K562 (cell line): ENCODE data around the gene MCC. TPM values are rescaled to one million over a fixed set of nuclear protein-coding genes. Genes with fewer than 3 reads are reported as not detected.
A peak's percentile ranks its signal among the peaks of the same experiment; 100 is the strongest.

Experiments
- ATAC-seq: fragments of 200-7000 bp; cut with Tn5 transposase; 3 replicates; pipeline ENCODE4 v1.9.1; 2020; ENCODE audit warnings: moderate library complexity
- BruUV-seq: library from RNA; stranded (reverse); fragments of 400-500 nt; replicated peaks from 2 replicates; lab custom pipeline; 2021; lab: Mats Ljungman, UMichigan
- CTCF ChIA-PET: fragments of 300-600 bp; formaldehyde crosslinking; extraction: SDS; loops from one replicate; lab custom pipeline; 2021; ENCODE audit warnings: low intra/inter-chr PET ratio; lab: Yijun Ruan, JAX
- POLR2A ChIA-PET: fragments of 300-600, 350-650 bp; sonication (Branson Sonifier 250); formaldehyde crosslinking; extraction: SDS; loops from one replicate; lab custom pipeline; 2021; ENCODE audit warnings: antibody characterized with exemption, inconsistent platforms; lab: Yijun Ruan, JAX
- DNase-seq, 4 experiments: peaks; one replicate each; pipeline versions ENCODE4 v3.0.0 to v3.0.0-alpha.2; 2011 to 2018; ENCODE audit warnings: low spot score in 3 of 4, mixed read lengths in 3 of 4; ENCODE audit errors: extremely low read depth in 1 of 4
- FAIRE-seq: peaks from 2 replicates; lab custom pipeline; 2011; peaks lifted over from hg19 to GRCh38; lab: Jason Lieb, UNC
- H2AFZ ChIP-seq: 2 replicates; pipeline ENCODE4 v1.6.0; 2011; ENCODE audit warnings: low read depth, low read length, control low read depth, inconsistent platforms
- H3K27ac ChIP-seq: fragments of 200-600 bp; 3 replicates; pipeline ENCODE4 v1.8.0; 2011; ENCODE audit warnings: low read depth, mild to moderate bottlenecking, control low read depth, inconsistent platforms, low read length, moderate library complexity, mixed read lengths; ENCODE audit errors: extremely low read depth
- H3K27me3 ChIP-seq, 2 experiments: fragments of 300-600 bp in 1 of 2; 2 replicates in 1 of 2; 3 replicates in 1 of 2; pipeline versions ENCODE4 v1.6.0 to v1.8.0; 2011; ENCODE audit warnings: inconsistent platforms in 2 of 2, low read length in 2 of 2, mild to moderate bottlenecking in 1 of 2, mixed read lengths in 1 of 2, moderate library complexity in 1 of 2; ENCODE audit not compliant: control insufficient read depth in 2 of 2, insufficient read depth in 2 of 2
- H3K36me3 ChIP-seq: fragments of 300-600 bp; 3 replicates; pipeline ENCODE4 v1.8.0; 2011; ENCODE audit warnings: mild to moderate bottlenecking, low read length, inconsistent platforms; ENCODE audit not compliant: control insufficient read depth, insufficient read depth
- H3K4me1 ChIP-seq, 2 experiments: fragments of 200-600 bp in 1 of 2; replicated peaks in 1 of 2; 2 replicates in 1 of 2; 3 replicates in 1 of 2; pipeline versions ENCODE4 v1.5.1 to v1.8.0; 2011; ENCODE audit warnings: inconsistent platforms in 2 of 2, low read length in 2 of 2, mild to moderate bottlenecking in 1 of 2, mixed read lengths in 1 of 2, moderate library complexity in 1 of 2; ENCODE audit not compliant: control insufficient read depth in 2 of 2, insufficient read depth in 2 of 2
- H3K4me2 ChIP-seq: 2 replicates; pipeline ENCODE4 v1.6.1; 2011; ENCODE audit warnings: low read length, control low read depth, inconsistent platforms, mixed read lengths; ENCODE audit not compliant: insufficient read depth
- H3K4me3 ChIP-seq: fragments of 200-600 bp; sonication (generic), shearing (Covaris generic); 2 replicates; pipeline ENCODE4 v1.5.1; 2016; ENCODE audit warnings: control low read depth, inconsistent platforms
- H3K79me2 ChIP-seq: fragments of 200-600 bp; 3 replicates; pipeline ENCODE4 v1.8.0; 2011; ENCODE audit warnings: low read length, inconsistent platforms; ENCODE audit not compliant: control insufficient read depth, insufficient read depth
- H3K9ac ChIP-seq, 2 experiments: 2 replicates each; pipeline versions ENCODE4 v1.6.0 to v1.6.1; 2011; ENCODE audit warnings: low read depth in 2 of 2, low read length in 2 of 2, control low read depth in 1 of 2, inconsistent platforms in 1 of 2, mild to moderate bottlenecking in 1 of 2, mixed read lengths in 1 of 2; ENCODE audit not compliant: insufficient read depth in 1 of 2
- H3K9me1 ChIP-seq: one replicate; pipeline ENCODE4 v1.6.0; 2011; ENCODE audit warnings: inconsistent platforms, mild to moderate bottlenecking, low read length, moderate library complexity; ENCODE audit not compliant: control insufficient read depth, insufficient read depth
- H3K9me3 ChIP-seq: replicated peaks from 2 replicates; pipeline ENCODE4 v1.5.1; 2011; ENCODE audit warnings: low read depth, low read length, inconsistent platforms; ENCODE audit not compliant: control insufficient read depth, insufficient read depth
- H4K20me1 ChIP-seq: replicated peaks from 2 replicates; pipeline ENCODE4 v1.6.1; 2011; ENCODE audit warnings: low read length, inconsistent platforms, mixed read lengths; ENCODE audit not compliant: control insufficient read depth, insufficient read depth
- ATF7 ChIP-seq: fragments of 450-650 bp; IDR thresholded peaks from 2 replicates; pipeline ENCODE4 v1.7.1; 2014; ENCODE audit warnings: mild to moderate bottlenecking, moderate library complexity
- C11orf30 ChIP-seq: fragments of 450-650 bp; IDR thresholded peaks from 2 replicates; pipeline ENCODE4 v1.6.1; 2016; ENCODE audit warnings: low read depth, mild to moderate bottlenecking
- CEBPB ChIP-seq: fragments of 450-650 bp; IDR thresholded peaks from 2 replicates; pipeline ENCODE4 v1.6.1; 2016; ENCODE audit warnings: missing genetic modification characterization, missing compliant biosample characterization
- E2F3 ChIP-seq: fragments of 250-450 bp; sonication (Bioruptor Pico); IDR thresholded peaks from 2 replicates; pipeline ENCODE4 v1.4.0; 2020; ENCODE audit warnings: mild to moderate bottlenecking
- E4F1 ChIP-seq: fragments of 250-450 bp; sonication (Bioruptor Pico); IDR thresholded peaks from 2 replicates; pipeline ENCODE4 v1.5.0; 2021; ENCODE audit warnings: mild to moderate bottlenecking, borderline replicate concordance
- ESRRB ChIP-seq: fragments of 250-450 bp; sonication (Bioruptor Pico); IDR thresholded peaks from 2 replicates; pipeline ENCODE4 v1.5.0; 2020; ENCODE audit warnings: mild to moderate bottlenecking, moderate library complexity, borderline replicate concordance
- JUND ChIP-seq, 2 experiments: IDR thresholded peaks; 2 replicates in 1 of 2; 3 replicates in 1 of 2; pipeline ENCODE4 v1.6.1; 2011; ENCODE audit warnings: borderline replicate concordance in 2 of 2, low read depth in 2 of 2, low read length in 2 of 2, improper control_type of control experiment in 1 of 2, missing biosample characterization in 1 of 2, missing genetic modification characterization in 1 of 2, missing genetic modification reagents in 1 of 2
- NFIX ChIP-seq: fragments of 250-450 bp; sonication (Bioruptor Pico); IDR thresholded peaks from 2 replicates; pipeline ENCODE4 v1.4.0; 2020; ENCODE audit warnings: low read depth, mild to moderate bottlenecking, moderate library complexity
- PHB2 ChIP-seq: fragments of 450-650 bp; IDR thresholded peaks from 2 replicates; pipeline ENCODE4 v1.6.1; 2017; ENCODE audit warnings: low read depth
- SMAD2 ChIP-seq: fragments of 150-350 bp; IDR thresholded peaks from 2 replicates; pipeline ENCODE4 v1.6.1; 2014; ENCODE audit warnings: low read depth, mild to moderate bottlenecking, low read length
- SMARCE1 ChIP-seq: fragments of 450-650 bp; IDR thresholded peaks from 2 replicates; pipeline ENCODE4 v1.7.1; 2016; ENCODE audit warnings: mild to moderate bottlenecking
- TFE3 ChIP-seq: fragments of 450-650 bp; formaldehyde crosslinking; IDR thresholded peaks from 2 replicates; pipeline ENCODE4 v1.4.0; 2020; ENCODE audit warnings: mild to moderate bottlenecking, mixed read lengths
- ZC3H4 ChIP-seq: sonication (generic); formaldehyde crosslinking; IDR thresholded peaks from 2 replicates; pipeline ENCODE4 v1.9.0; 2021; ENCODE audit warnings: missing genetic modification reagents, borderline replicate concordance
- ZNF316 ChIP-seq: fragments of 450-650 bp; IDR thresholded peaks from 2 replicates; pipeline ENCODE4 v1.6.1; 2016
- ZNF324 ChIP-seq: fragments of 250-450 bp; sonication (Bioruptor Pico); IDR thresholded peaks from 2 replicates; pipeline ENCODE4 v1.4.0; 2020; ENCODE audit warnings: mild to moderate bottlenecking
- WGBS: fragments of 100-300 bp; shearing (Covaris generic); methylation state at CpG from one replicate; pipeline ENCODE4 v1.1.6; 2016; ENCODE audit warnings: low coverage, mixed read lengths; ENCODE audit not compliant: insufficient coverage; ENCODE audit errors: missing lambda C conversion rate; 5-methylcytosine and 5-hydroxymethylcytosine counted together
- in situ Hi-C: fragments of 300-500 bp; cut with MboI; formaldehyde crosslinking; loops from 4 replicates; pipeline ENCODE4 v1.15.0; 2018; ENCODE audit warnings: inconsistent platforms, mixed read lengths
- intact Hi-C: fragments of 100-400 bp; cut with micrococcal nuclease; formaldehyde crosslinking; loops from 2 replicates; pipeline ENCODE4 v1.14.2; 2022
- polyA plus RNA-seq, 8 experiments: library from polyadenylated mRNA; depleted of rRNA in 4 of 8; stranded (reverse) in 5 of 8; unstranded in 3 of 8; fragments of >200 nt; fragmentation: Nextera tagmentation in 2 of 8; fragmentation: Illumina TruSeq in 1 of 8; extraction: Ambion mirVana in 2 of 8; extraction: Trizol in 1 of 8; gene quantifications; 2 replicates each; pipeline versions ENCODE4 v1.2.1 to v1.2.3, GENCODE V29; 2011 to 2014; ENCODE audit warnings: inconsistent platforms in 1 of 8, missing spikeins in 1 of 8
- total RNA-seq, 7 experiments: library from RNA; depleted of rRNA in 6 of 7; stranded (reverse); fragments of >200 nt in 6 of 7; fragmentation: Illumina TruSeq in 2 of 7; extraction: Trizol in 2 of 7; gene quantifications; 2 replicates each; pipeline versions ENCODE4 v1.2.1 to v1.2.3, GENCODE V29; 2011 to 2021; ENCODE audit warnings: low replicate concordance in 1 of 7
- TF ChIP-seq, protein P1 (sequence below): fragments of 250-450 bp; sonication (Bioruptor Pico); IDR thresholded peaks from 2 replicates; pipeline ENCODE4 v1.5.0; 2021
- TF ChIP-seq, protein P2 (sequence below): fragments of 450-650 bp; IDR thresholded peaks from 2 replicates; pipeline ENCODE4 v1.6.1; 2016

Gene MCC
- total and polyA plus RNA-seq, 9 of the 15 experiments (the other 6 are each of a cell fraction or from before 2014, with no cell fraction given): 0.04 to 0.24 (median 0.06) TPM; not detected in 1

DNA sequence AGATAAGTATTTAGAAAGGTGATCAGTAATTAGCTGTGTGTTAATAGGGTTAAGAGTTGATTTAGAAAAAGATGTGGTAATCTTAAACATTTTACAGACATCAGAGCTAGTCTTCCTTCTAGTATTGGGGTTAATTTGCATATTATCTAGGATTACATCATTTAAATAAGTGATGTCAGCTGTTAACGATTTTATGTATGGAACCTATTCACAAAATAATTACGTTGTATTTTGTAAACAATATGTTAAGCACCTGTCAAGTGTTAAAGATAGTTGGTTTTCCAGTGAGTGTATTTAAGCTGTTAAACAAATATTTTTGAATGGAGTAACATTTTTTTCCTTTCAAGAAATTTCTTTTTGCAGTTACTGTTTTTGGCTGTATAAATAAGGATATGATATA is 509.4 kb downstream of the MCC start:
- FAIRE-seq: no peak
- H3K9me3 ChIP-seq: no peaks in the 10 kb centered on the region
- no TSS peak for BruUV-seq
- no peak for ATAC-seq
- H3K4me3 ChIP-seq: peak overlapping the region; percentile 64
- peak overlapping the region in 1 of 2 experiments; percentile 88; a peak in 2 of 4 replicates for H3K9ac ChIP-seq
- WGBS: 6% methylated on average over 2 of the region's 2 CpGs
- DNase-seq: no peak
- peaks cover 16 to 30% of the 10 kb centered on the region in 2 experiments for H3K4me1 ChIP-seq
- H3K79me2 ChIP-seq: peaks cover 73% of the 10 kb centered on the region
- no peaks in the 10 kb centered on the region for H3K9me1 ChIP-seq
- H3K27ac ChIP-seq: peak overlapping the region; percentile 86; the same call in 2 of the 3 replicates
- in situ Hi-C loops (no loop called here), intact Hi-C loops (loop anchor here (1.0 to 10.0 kb wide), 5 partner anchors 63 to 424 kb away; partner anchors contain the start of gene SRP19)
- H4K20me1 ChIP-seq: no peaks in the 10 kb centered on the region; the same call in 1 of the 2 replicates
- peak overlapping the region; percentile 16; the same call in 1 of the 2 replicates for H3K4me2 ChIP-seq
- POLR2A ChIA-PET: interaction anchor here (0.5 to 1.4 kb wide), 9 partner anchors 9 to 345 kb away, joined by 3 to 6 read pairs (median 4); no protein-coding TSS in a partner anchor
- no peak overlapping the region for H2AFZ ChIP-seq
- CTCF ChIA-PET: no interaction called here
- H3K27me3 ChIP-seq: no peaks in the 10 kb centered on the region
- H3K36me3 ChIP-seq: peaks cover 32% of the 10 kb centered on the region
- TF ChIP-seq ESRRB (CRISPR knock-in tag) (no peak), E4F1 (CRISPR knock-in tag) (no peak), C11orf30 (peak; percentile 56), CEBPB (tag) (peak; percentile 66), ZNF324 (CRISPR knock-in tag) (no peak), ZNF316 (peak; percentile 72), NFIX (CRISPR knock-in tag) (no peak), ZC3H4 (no peak), SMARCE1 (0 out of 2 replicates have a peak, but pooled peaks have one; percentile 26), TFE3 (CRISPR knock-in tag) (no peak), ATF7 (peak; percentile 91), E2F3 (CRISPR knock-in tag) (no peak), JUND (IDR thresholded peaks at IDR 0.05; ENCODE audit: borderline replicate concordance, low read depth, low read length) (peak; percentile 72; the same call in 1 of the 2 replicates), JUND (tag; IDR thresholded peaks at IDR 0.05; ENCODE audit: borderline replicate concordance, low read depth, low read length) (peak; percentile 80; the same call in 1 of the 3 replicates), PHB2 (no peak), SMAD2 (no peak)
- TF ChIP-seq, protein P1, sequence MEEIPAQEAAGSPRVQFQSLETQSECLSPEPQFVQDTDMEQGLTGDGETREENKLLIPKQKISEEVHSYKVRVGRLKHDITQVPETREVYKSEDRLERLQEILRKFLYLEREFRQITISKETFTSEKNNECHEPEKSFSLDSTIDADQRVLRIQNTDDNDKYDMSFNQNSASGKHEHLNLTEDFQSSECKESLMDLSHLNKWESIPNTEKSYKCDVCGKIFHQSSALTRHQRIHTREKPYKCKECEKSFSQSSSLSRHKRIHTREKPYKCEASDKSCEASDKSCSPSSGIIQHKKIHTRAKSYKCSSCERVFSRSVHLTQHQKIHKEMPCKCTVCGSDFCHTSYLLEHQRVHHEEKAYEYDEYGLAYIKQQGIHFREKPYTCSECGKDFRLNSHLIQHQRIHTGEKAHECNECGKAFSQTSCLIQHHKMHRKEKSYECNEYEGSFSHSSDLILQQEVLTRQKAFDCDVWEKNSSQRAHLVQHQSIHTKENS (CRISPR knock-in tag): no peak
- TF ChIP-seq, protein P2, sequence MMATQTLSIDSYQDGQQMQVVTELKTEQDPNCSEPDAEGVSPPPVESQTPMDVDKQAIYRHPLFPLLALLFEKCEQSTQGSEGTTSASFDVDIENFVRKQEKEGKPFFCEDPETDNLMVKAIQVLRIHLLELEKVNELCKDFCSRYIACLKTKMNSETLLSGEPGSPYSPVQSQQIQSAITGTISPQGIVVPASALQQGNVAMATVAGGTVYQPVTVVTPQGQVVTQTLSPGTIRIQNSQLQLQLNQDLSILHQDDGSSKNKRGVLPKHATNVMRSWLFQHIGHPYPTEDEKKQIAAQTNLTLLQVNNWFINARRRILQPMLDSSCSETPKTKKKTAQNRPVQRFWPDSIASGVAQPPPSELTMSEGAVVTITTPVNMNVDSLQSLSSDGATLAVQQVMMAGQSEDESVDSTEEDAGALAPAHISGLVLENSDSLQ: peak; percentile 24; the same call in 1 of the 2 replicates
